H1 (cell line): ENCODE results near the gene FCN3. TPM values are rescaled to one million over a fixed set of nuclear protein-coding genes. Genes with fewer than 3 reads are reported as not detected.

Experiments used
- CTCF ChIA-PET: fragments of 300-600 bp; sonication (Branson Sonifier 250); formaldehyde crosslinking; loops from one replicate; lab custom pipeline; 2021; ENCODE audit not compliant: partially characterized antibody; lab: Charles Lee
- POLR2A ChIA-PET: fragments of 300-600 bp; sonication (Branson Sonifier 250); formaldehyde crosslinking; loops from one replicate; lab custom pipeline; 2021; ENCODE audit warnings: inconsistent platforms; ENCODE audit not compliant: partially characterized antibody; lab: Charles Lee
- DNase-seq, 2 experiments: peaks; one replicate each; pipeline versions ENCODE4 v3.0.0 to v3.0.0-alpha.2; 2010 to 2022; ENCODE audit warnings: low spot score in 2 of 2, low read depth in 1 of 2, mixed read lengths in 1 of 2
- FAIRE-seq: peaks from 2 replicates; lab custom pipeline; 2011; peaks lifted over from hg19 to GRCh38; lab: Jason Lieb, UNC
- H2AFZ ChIP-seq: 2 replicates; pipeline ENCODE4 v1.8.1; 2012; ENCODE audit warnings: low read length, inconsistent platforms
- H2AK5ac ChIP-seq: 2 replicates; pipeline ENCODE4 v1.6.1; 2013; ENCODE audit warnings: low read depth, low read length
- H2BK120ac ChIP-seq: replicated peaks from 2 replicates; pipeline ENCODE3; 2013; ENCODE audit warnings: low read depth, low read length, inconsistent platforms
- H2BK12ac ChIP-seq: 2 replicates; pipeline ENCODE4 v1.6.1; 2013; ENCODE audit warnings: low read depth, low read length
- H2BK15ac ChIP-seq: 2 replicates; pipeline ENCODE4 v1.6.1; 2013; ENCODE audit warnings: low read length
- H2BK20ac ChIP-seq: 2 replicates; pipeline ENCODE4 v1.6.1; 2013; ENCODE audit warnings: low read length
- H2BK5ac ChIP-seq: 2 replicates; pipeline ENCODE4 v1.6.1; 2013; ENCODE audit warnings: low read depth, low read length
- H3K14ac ChIP-seq: 2 replicates; pipeline ENCODE4 v1.6.1; 2013; ENCODE audit warnings: inconsistent platforms; ENCODE audit not compliant: insufficient read length
- H3K18ac ChIP-seq: 2 replicates; pipeline ENCODE4 v1.6.1; 2013; ENCODE audit warnings: low read length; ENCODE audit errors: extremely low read depth
- H3K23ac ChIP-seq: 2 replicates; pipeline ENCODE4 v1.6.1; 2013; ENCODE audit warnings: inconsistent platforms; ENCODE audit not compliant: insufficient read length
- H3K23me2 ChIP-seq: 2 replicates; pipeline ENCODE4 v1.6.1; 2013; ENCODE audit warnings: low read depth, low read length
- H3K27ac ChIP-seq: 2 replicates; pipeline ENCODE4 v1.6.1; 2011; ENCODE audit warnings: low read depth, low read length, inconsistent platforms
- H3K27me3 ChIP-seq, 4 experiments: replicated peaks in 1 of 4; 1 replicate in 1 of 4; 2 replicates in 3 of 4; pipeline versions ENCODE4 v1.6.1 to v1.8.1; 2011 to 2013; ENCODE audit warnings: low read length in 3 of 4, mild to moderate bottlenecking in 3 of 4, inconsistent platforms in 2 of 4, mixed read lengths in 2 of 4, moderate library complexity in 1 of 4; ENCODE audit not compliant: control insufficient read depth in 3 of 4, insufficient read depth in 3 of 4; ENCODE audit errors: extremely low read depth in 1 of 4
- H3K36me3 ChIP-seq, 4 experiments: 2 replicates each; pipeline versions ENCODE4 v1.6.1 to v1.8.1; 2011 to 2013; ENCODE audit warnings: mild to moderate bottlenecking in 4 of 4, low read length in 3 of 4, moderate library complexity in 2 of 4, control low read depth in 1 of 4, inconsistent platforms in 1 of 4; ENCODE audit not compliant: insufficient read depth in 4 of 4, control insufficient read depth in 2 of 4
- H3K4ac ChIP-seq: replicated peaks from 2 replicates; pipeline ENCODE3; 2013; ENCODE audit warnings: low read length, low read depth, mixed read lengths, inconsistent platforms; ENCODE audit not compliant: insufficient read length
- H3K4me1 ChIP-seq, 4 experiments: replicated peaks in 1 of 4; 1 replicate in 1 of 4; 2 replicates in 3 of 4; pipeline versions ENCODE4 v1.6.1 to v1.8.1; 2011 to 2013; ENCODE audit warnings: low read length in 3 of 4, inconsistent platforms in 2 of 4, mixed read lengths in 1 of 4; ENCODE audit not compliant: insufficient read depth in 4 of 4, control insufficient read depth in 3 of 4
- H3K4me2 ChIP-seq, 2 experiments: 2 replicates each; pipeline versions ENCODE4 v1.6.1 to v1.8.1; 2011 to 2013; ENCODE audit warnings: low read depth in 2 of 2, low read length in 2 of 2, control low read depth in 1 of 2, inconsistent platforms in 1 of 2, mild to moderate bottlenecking in 1 of 2; ENCODE audit not compliant: insufficient read depth in 1 of 2
- H3K4me3 ChIP-seq, 4 experiments: fragments of 200-600, 300-600 bp in 1 of 4; sonication (generic), shearing (Covaris generic), sonication (Bioruptor Twin) in 1 of 4; 2 replicates each; pipeline versions ENCODE4 v1.5.1 to v1.8.1; 2011 to 2016; ENCODE audit warnings: low read length in 4 of 4, low read depth in 3 of 4, control low read depth in 2 of 4, inconsistent platforms in 2 of 4, mild to moderate bottlenecking in 2 of 4, mixed read lengths in 1 of 4, moderate library complexity in 1 of 4; ENCODE audit not compliant: insufficient read depth in 2 of 4; ENCODE audit errors: extremely low read depth in 1 of 4
- H3K56ac ChIP-seq: replicated peaks from 2 replicates; pipeline ENCODE3; 2013; ENCODE audit warnings: low read depth, mild to moderate bottlenecking, mixed read lengths, low read length, inconsistent platforms; ENCODE audit not compliant: insufficient read length
- H3K79me1 ChIP-seq: 2 replicates; pipeline ENCODE4 v1.6.1; 2013; ENCODE audit warnings: low read depth, low read length, control low read depth
- H3K79me2 ChIP-seq, 2 experiments: 2 replicates each; pipeline versions ENCODE4 v1.6.1 to v1.8.1; 2012 to 2013; ENCODE audit warnings: low read length in 2 of 2, mild to moderate bottlenecking in 2 of 2, inconsistent platforms in 1 of 2; ENCODE audit not compliant: insufficient read depth in 2 of 2, control insufficient read depth in 1 of 2
- H3K9ac ChIP-seq, 4 experiments: replicated peaks in 1 of 4; 1 replicate in 1 of 4; 2 replicates in 3 of 4; pipeline versions ENCODE4 v1.6.1 to v1.8.1; 2011 to 2013; ENCODE audit warnings: low read depth in 3 of 4, low read length in 3 of 4, control low read depth in 2 of 4, mild to moderate bottlenecking in 2 of 4, moderate library complexity in 2 of 4, inconsistent platforms in 1 of 4; ENCODE audit errors: extremely low read depth in 1 of 4
- H3K9me3 ChIP-seq, 2 experiments: 2 replicates each; pipeline versions ENCODE4 v1.6.1 to v1.8.1; 2012 to 2013; ENCODE audit warnings: mild to moderate bottlenecking in 2 of 2, moderate library complexity in 2 of 2, control low read depth in 1 of 2, inconsistent platforms in 1 of 2, low read depth in 1 of 2, low read length in 1 of 2, mixed read lengths in 1 of 2; ENCODE audit not compliant: insufficient read depth in 2 of 2
- H4K20me1 ChIP-seq, 2 experiments: replicated peaks in 1 of 2; 2 replicates each; pipeline versions ENCODE3 to v1.8.1; 2011 to 2013; ENCODE audit warnings: inconsistent platforms in 2 of 2, low read length in 2 of 2, mild to moderate bottlenecking in 1 of 2; ENCODE audit not compliant: insufficient read depth in 2 of 2, control insufficient read depth in 1 of 2
- H4K5ac ChIP-seq: 2 replicates; pipeline ENCODE4 v1.6.1; 2013; ENCODE audit warnings: low read length, low read depth, mixed read lengths, inconsistent platforms; ENCODE audit not compliant: insufficient read length
- H4K8ac ChIP-seq: 2 replicates; pipeline ENCODE4 v1.8.0; 2013; ENCODE audit warnings: mild to moderate bottlenecking, moderate library complexity, low read length, inconsistent platforms; ENCODE audit not compliant: insufficient read depth; ENCODE audit errors: extremely low read depth
- H4K91ac ChIP-seq: replicated peaks from 2 replicates; pipeline ENCODE3; 2013; ENCODE audit warnings: low read length, mixed read lengths, inconsistent platforms; ENCODE audit not compliant: insufficient read length
- BCL11A ChIP-seq, 2 experiments: IDR thresholded peaks; one replicate each; pipeline ENCODE4 v1.6.1; 2011; ENCODE audit warnings: low read depth in 2 of 2, low read length in 2 of 2, mild to moderate bottlenecking in 2 of 2
- BRCA1 ChIP-seq: IDR thresholded peaks from 2 replicates; pipeline ENCODE4 v1.6.1; 2012; ENCODE audit warnings: low read depth, low read length, improper control_type of control experiment
- CBX5 ChIP-seq: fragments of 300-800, 300-1000 bp; sonication (generic); IDR thresholded peaks from 2 replicates; pipeline ENCODE4 v1.7.1; 2016; ENCODE audit warnings: antibody characterized with exemption, low read length, low read depth
- CTBP2 ChIP-seq: IDR thresholded peaks from 2 replicates; pipeline ENCODE4 v1.7.0; 2011; ENCODE audit warnings: borderline replicate concordance, mild to moderate bottlenecking, moderate library complexity, mixed read lengths, low read length; ENCODE audit not compliant: insufficient read depth, insufficient read length
- GABPA ChIP-seq: IDR thresholded peaks from 2 replicates; pipeline ENCODE4 v1.6.1; 2011; ENCODE audit warnings: mild to moderate bottlenecking, low read length, moderate library complexity, borderline replicate concordance; ENCODE audit not compliant: insufficient read depth
- GTF2F1 ChIP-seq: IDR thresholded peaks from 2 replicates; pipeline ENCODE4 v1.6.1; 2012; ENCODE audit warnings: low read depth, low read length, improper control_type of control experiment, borderline replicate concordance
- KDM4A ChIP-seq: IDR thresholded peaks from one replicate; pipeline ENCODE4 v1.7.1; 2012; ENCODE audit warnings: low read depth, mild to moderate bottlenecking, moderate library complexity, low read length, inconsistent platforms; ENCODE audit not compliant: severe bottlenecking
- MAX ChIP-seq: IDR thresholded peaks from 2 replicates; pipeline ENCODE4 v1.6.1; 2012; ENCODE audit warnings: inconsistent platforms
- NANOG ChIP-seq: IDR thresholded peaks from 2 replicates; pipeline ENCODE4 v1.6.1; 2011; ENCODE audit warnings: low read length, low read depth, mild to moderate bottlenecking, inconsistent platforms; ENCODE audit not compliant: insufficient read depth, poor library complexity, severe bottlenecking
- POLR2AphosphoS5 ChIP-seq: IDR thresholded peaks from 2 replicates; pipeline ENCODE4 v1.6.1; 2011; ENCODE audit warnings: low read depth, low read length
- SIN3A ChIP-seq, 2 experiments: IDR thresholded peaks in 1 of 2; conservative IDR thresholded peaks in 1 of 2; 2 replicates each; pipeline ENCODE4 v1.6.1; 2011 to 2012; ENCODE audit warnings: low read length in 2 of 2, improper control_type of control experiment in 1 of 2, low read depth in 1 of 2, mild to moderate bottlenecking in 1 of 2
- TAF1 ChIP-seq: IDR thresholded peaks from 2 replicates; pipeline ENCODE4 v1.6.1; 2011; ENCODE audit warnings: mild to moderate bottlenecking, low read depth, low read length
- TBP ChIP-seq: IDR thresholded peaks from 2 replicates; pipeline ENCODE4 v1.6.1; 2011; ENCODE audit warnings: low read depth, low read length, improper control_type of control experiment
- ZNF274 ChIP-seq: IDR thresholded peaks from 2 replicates; pipeline ENCODE4 v1.7.0; 2012; ENCODE audit warnings: low read length, borderline replicate concordance; ENCODE audit errors: extremely low read depth
- WGBS, 2 experiments: shearing (Covaris generic) in 1 of 2; methylation state at CpG; one replicate each; pipeline versions ENCODE4 v1.1.6 to v1.1.7; 2013 to 2015; ENCODE audit warnings: low lambda C conversion rate in 2 of 2, mixed read lengths in 2 of 2, inconsistent platforms in 1 of 2, low coverage in 1 of 2, missing lambda C conversion rate in 1 of 2; ENCODE audit not compliant: insufficient replicate concordance in 2 of 2, insufficient coverage in 1 of 2, insufficient read length in 1 of 2; ENCODE audit errors: extremely low coverage in 1 of 2, missing lambda C conversion rate in 1 of 2; 5-methylcytosine and 5-hydroxymethylcytosine counted together
- polyA plus RNA-seq, 7 experiments: library from polyadenylated mRNA; depleted of rRNA in 3 of 7; stranded (reverse) in 5 of 7; unstranded in 2 of 7; fragments of >200 nt in 5 of 7; fragments of 200-250 nt in 2 of 7; gene quantifications; 1 replicate in 5 of 7; 2 replicates in 1 of 7; 4 replicates in 1 of 7; pipeline versions ENCODE4 v1.2.1 to v1.2.3, GENCODE V29; 2011 to 2013; ENCODE audit warnings: missing spikeins in 2 of 7, mixed read lengths in 2 of 7
- total RNA-seq: library from RNA; stranded (reverse); fragmentation: NEBNext Ultra II Directional; extraction: Animal tissue kit (Norgen Biotek cat#: 25700); gene quantifications from 2 replicates; pipeline ENCODE4 v1.2.1, GENCODE V29; 2021

Gene FCN3
- total and polyA plus RNA-seq, 2 of the 8 experiments (the other 6 are each of a cell fraction or from before 2014, with no cell fraction given): 0.30 to 0.57 TPM

GRCh38 chr1:27409669-27410068 lies 35.0 kb upstream of the FCN3 start:
- DNase-seq (no peak), FAIRE-seq (no peak)
- WGBS, 2 experiments: 91% methylated on average over 4 of the region's 11 CpGs; no CpG with 5 or more reads in 1 of the 2 experiments
- H3K9me3 ChIP-seq: no peaks in the 10 kb centered on the region
- H2BK20ac ChIP-seq: no peak overlapping the region
- H3K23ac ChIP-seq: no peak overlapping the region
- H3K9ac ChIP-seq: no peak overlapping the region
- H3K27ac ChIP-seq: no peak overlapping the region
- no peak overlapping the region for H2BK15ac ChIP-seq
- peaks cover 4 to 13% (median 9%) of the 10 kb centered on the region in 4 experiments for H3K4me1 ChIP-seq
- no peak overlapping the region for H3K18ac ChIP-seq
- no peaks in the 10 kb centered on the region for H3K23me2 ChIP-seq
- no peak overlapping the region for H2AK5ac ChIP-seq
- no peak overlapping the region for H3K4ac ChIP-seq
- H3K27me3 ChIP-seq: no peaks in the 10 kb centered on the region
- ChIA-PET POLR2A (no interaction called here), CTCF (interaction anchor here (1.4 to 37.8 kb wide), 9 partner anchors 8 to 198 kb away, joined by 3 to 863 read pairs (median 8); partner anchors contain the start of gene AHDC1)
- H2BK5ac ChIP-seq: no peak overlapping the region
- H4K8ac ChIP-seq: no peak overlapping the region
- H3K14ac ChIP-seq: no peak overlapping the region
- no peak overlapping the region for H3K56ac ChIP-seq
- no peak overlapping the region for H2BK12ac ChIP-seq
- no peaks in the 10 kb centered on the region; a peak in 1 of 4 replicates for H3K79me2 ChIP-seq
- peaks cover 19 to 61% (median 41%) of the 10 kb centered on the region in 4 experiments; a peak in 7 of 8 replicates for H3K36me3 ChIP-seq
- H4K5ac ChIP-seq: no peak overlapping the region
- no peak overlapping the region for H4K91ac ChIP-seq
- no peak overlapping the region for H3K4me3 ChIP-seq
- no peaks in the 10 kb centered on the region; the same call in 1 of the 2 replicates for H3K79me1 ChIP-seq
- no peak overlapping the region for H2AFZ ChIP-seq
- H3K4me2 ChIP-seq: no peak overlapping the region
- H2BK120ac ChIP-seq: no peak overlapping the region
- peaks cover 0 to 2% of the 10 kb centered on the region in 2 experiments for H4K20me1 ChIP-seq
- TF ChIP-seq ZNF274 (no peak), TBP (no peak), SIN3A (conservative IDR thresholded peaks at IDR 0.05 in 1 of 2, IDR thresholded peaks at IDR 0.05 in 1 of 2; ENCODE audit: low read depth in 1 of 2, low read length in 2 of 2) (no peak), BRCA1 (no peak), CTBP2 (no peak), KDM4A (no peak), GTF2F1 (no peak), MAX (no peak), BCL11A (IDR thresholded peaks at IDR 0.05; ENCODE audit: low read depth in 2 of 2, low read length in 2 of 2) (no peak), POLR2AphosphoS5 (no peak), TAF1 (no peak), GABPA (no peak), NANOG (no peak), CBX5 (no peak)
